Panc1 (cell line): Measurements from ENCODE around the gene PROX2. TPM values are rescaled to one million over a fixed set of nuclear protein-coding genes. Genes with fewer than 3 reads are reported as not detected.

Source experiments
- ATAC-seq: fragments of 200-7000 bp; cut with Tn5 transposase; 2 replicates; pipeline ENCODE4 v1.9.1; 2020; ENCODE audit warnings: mild to moderate bottlenecking, moderate library complexity
- BruUV-seq: library from RNA; stranded (reverse); fragments of 400-500 nt; replicated peaks from 2 replicates; lab custom pipeline; 2021; lab: Mats Ljungman, UMichigan
- CTCF ChIA-PET: fragments of 300-600 bp; sonication (Branson Sonifier 250); formaldehyde crosslinking; loops from one replicate; lab custom pipeline; 2022; ENCODE audit warnings: antibody characterized with exemption; lab: Charles Lee
- POLR2A ChIA-PET: fragments of 300-600 bp; sonication (Branson Sonifier 250); formaldehyde crosslinking; loops from one replicate; lab custom pipeline; 2022; ENCODE audit warnings: antibody characterized with exemption; lab: Charles Lee
- DNase-seq: peaks from one replicate; pipeline ENCODE4 v3.0.0-alpha.2; 2010; ENCODE audit warnings: low read depth, low spot score
- H3K27ac ChIP-seq: 2 replicates; pipeline ENCODE4 v1.5.1; 2011; ENCODE audit warnings: mild to moderate bottlenecking, low read length, inconsistent platforms
- H3K27me3 ChIP-seq: fragments of 200-500 bp; sonication (Bioruptor generic); 2 replicates; pipeline ENCODE4 v1.6.0; 2014; ENCODE audit warnings: low read length, inconsistent platforms; ENCODE audit not compliant: control insufficient read depth, insufficient read depth
- H3K36me3 ChIP-seq: fragments of 200-500 bp; sonication (Bioruptor generic); 2 replicates; pipeline ENCODE4 v1.5.1; 2014; ENCODE audit warnings: inconsistent platforms, mild to moderate bottlenecking, low read length, moderate library complexity; ENCODE audit not compliant: control insufficient read depth, insufficient read depth
- H3K4me1 ChIP-seq: 2 replicates; pipeline ENCODE4 v1.5.1; 2011; ENCODE audit warnings: inconsistent platforms, mild to moderate bottlenecking, low read length, moderate library complexity; ENCODE audit not compliant: control insufficient read depth, insufficient read depth
- H3K4me3 ChIP-seq, 2 experiments: 2 replicates each; pipeline ENCODE4 v1.5.1; 2011 to 2012; ENCODE audit warnings: low read depth in 2 of 2, low read length in 2 of 2, mild to moderate bottlenecking in 2 of 2, inconsistent platforms in 1 of 2, moderate library complexity in 1 of 2
- H3K9me3 ChIP-seq: fragments of 200-500 bp; sonication (Bioruptor generic); 2 replicates; pipeline ENCODE4 v1.5.1; 2014; ENCODE audit warnings: low read depth, mild to moderate bottlenecking, inconsistent platforms, low read length, moderate library complexity; ENCODE audit not compliant: control insufficient read depth, insufficient read depth
- CTCF ChIP-seq: fragments of 450-650 bp; IDR thresholded peaks from 2 replicates; pipeline ENCODE4 v1.5.1; 2017; ENCODE audit warnings: mild to moderate bottlenecking
- POLR2AphosphoS5 ChIP-seq: IDR thresholded peaks from 2 replicates; pipeline ENCODE4 v1.6.1; 2012; ENCODE audit warnings: mild to moderate bottlenecking, low read depth, low read length, moderate library complexity
- REST ChIP-seq, 2 experiments: IDR thresholded peaks; 2 replicates each; pipeline ENCODE4 v1.6.1; 2011 to 2012; ENCODE audit warnings: low read depth in 2 of 2, control low read depth in 1 of 2, low read length in 1 of 2, mild to moderate bottlenecking in 1 of 2, moderate library complexity in 1 of 2; ENCODE audit not compliant: insufficient read depth in 1 of 2
- SIN3A ChIP-seq: IDR thresholded peaks from 2 replicates; pipeline ENCODE4 v1.6.1; 2012; ENCODE audit warnings: low read depth, mild to moderate bottlenecking, low read length, moderate library complexity, borderline replicate concordance; ENCODE audit not compliant: insufficient read depth
- TCF7L2 ChIP-seq: IDR thresholded peaks from 2 replicates; pipeline ENCODE4 v1.6.1; 2011; ENCODE audit warnings: mild to moderate bottlenecking, low read depth, low read length, inconsistent platforms
- in situ Hi-C: cut with HindIII; loops from 2 replicates; pipeline ENCODE4 v1.10.0; 2016; ENCODE audit warnings: low sequenced_read_pairs, low pct_unique_long_range_greater_than_20kb
- intact Hi-C: fragments of 100-400 bp; cut with micrococcal nuclease; formaldehyde crosslinking; loops from one replicate; pipeline ENCODE4 v1.10.0; 2022; ENCODE audit not compliant: unreplicated experiment
- total RNA-seq: library from RNA; stranded (reverse); gene quantifications from one replicate; pipeline ENCODE4 v1.2.1, GENCODE V29; 2021; ENCODE audit not compliant: unreplicated experiment

PROX2 gene
- total RNA-seq, 1 experiment from 2014 or later = not detected

- ATAC-seq (no peak), DNase-seq (no peak)
- POLR2A ChIA-PET = no interaction called here
- Histone ChIP-seq H3K36me3 (no peaks in the 10 kb centered on the region), H3K9me3 (no peaks in the 10 kb centered on the region), H3K27ac (no peak overlapping the region), H3K27me3 (no peaks in the 10 kb centered on the region), H3K4me3 (no peak overlapping the region), H3K4me1 (no peaks in the 10 kb centered on the region)
- TF ChIP-seq TCF7L2 = no peak
- CTCF ChIA-PET = no interaction called here
- intact Hi-C loops = no loop called here
- no TSS peak for BruUV-seq
- in situ Hi-C loops = no loop called here
These were observed 35.3 kb upstream of the PROX2 start for GRCh38 chr14:74911221-74911620.

- Histone ChIP-seq H3K4me3 (no peak overlapping the region), H3K4me1 (no peaks in the 10 kb centered on the region), H3K27me3 (no peaks in the 10 kb centered on the region), H3K27ac (no peak overlapping the region), H3K9me3 (no peaks in the 10 kb centered on the region), H3K36me3 (no peaks in the 10 kb centered on the region)
- ChIA-PET CTCF (no interaction called here), POLR2A (no interaction called here)
- no peak for ATAC-seq
- intact Hi-C loops = no loop called here
- TF ChIP-seq CTCF = no peak
- TF ChIP-seq TCF7L2 = no peak
- TF ChIP-seq POLR2AphosphoS5 = no peak
- TF ChIP-seq SIN3A = no peak
- no peak for TF ChIP-seq REST (IDR thresholded peaks at IDR 0.05; ENCODE audit: insufficient read depth in 1 of 2, low read depth in 2 of 2, low read length in 1 of 2)
- BruUV-seq = no TSS peak
- in situ Hi-C loops = no loop called here
- no peak for DNase-seq
These were observed 34.6 kb upstream of the PROX2 start for GRCh38 chr14:74910556-74910955.

- in situ Hi-C loops = no loop called here
- intact Hi-C loops = no loop called here
- CTCF ChIA-PET = no interaction called here
These were observed 34.0 kb upstream of the PROX2 start for GRCh38 chr14:74909911-74910310.

More at GRCh38 chr14:74909911-74910310, 34.0 kb upstream of the PROX2 start:
- POLR2A ChIA-PET = no interaction called here
- H3K36me3 ChIP-seq = no peaks in the 10 kb centered on the region
- no peak for TF ChIP-seq TCF7L2
- TF ChIP-seq SIN3A = no peak
- no peak for TF ChIP-seq REST (IDR thresholded peaks at IDR 0.05; ENCODE audit: insufficient read depth in 1 of 2, low read depth in 2 of 2, low read length in 1 of 2)
- TF ChIP-seq CTCF = no peak
- no peak for TF ChIP-seq POLR2AphosphoS5
- H3K27me3 ChIP-seq = no peaks in the 10 kb centered on the region
- BruUV-seq = no TSS peak
- no peaks in the 10 kb centered on the region for H3K4me1 ChIP-seq
- no peaks in the 10 kb centered on the region for H3K9me3 ChIP-seq
- no peak for DNase-seq
- ATAC-seq = no peak
- no peak overlapping the region for H3K4me3 ChIP-seq
- no peak overlapping the region for H3K27ac ChIP-seq
